Lower leg skin (tissue), 4 donors: Measurements from ENCODE around the gene PRPF40A. TPM values are rescaled to one million over a fixed set of nuclear protein-coding genes. Genes with fewer than 3 reads are reported as not detected.

Experiments
- DNase-seq, 2 donors: peaks; one replicate each; pipeline ENCODE4 v3.0.0-alpha.2; 2019; ENCODE audit warnings: low spot score in 2 of 2
- H3K4me3 ChIP-seq: fragments of 200-600 bp; sonication (generic); 2 replicates; pipeline ENCODE4 v1.5.1; 2017; ENCODE audit warnings: mild to moderate bottlenecking, low read depth; ENCODE audit not compliant: poor library complexity, severe bottlenecking
- CTCF ChIP-seq, 3 donors: fragments of 450-650 bp; IDR thresholded peaks; one replicate each; pipeline ENCODE4 v1.5.1; 2016; ENCODE audit warnings: antibody characterized with exemption in 3 of 3, mild to moderate bottlenecking in 3 of 3, moderate library complexity in 2 of 3
- POLR2A ChIP-seq, 2 donors: fragments of 450-650 bp; IDR thresholded peaks; one replicate each; pipeline ENCODE4 v1.6.1; 2016 to 2017; ENCODE audit warnings: antibody characterized with exemption in 2 of 2, mild to moderate bottlenecking in 1 of 2, moderate library complexity in 1 of 2
- WGBS, 2 donors: methylation state at CpG; one replicate each; pipeline ENCODE4 v1.1.5; 2018; 5-methylcytosine and 5-hydroxymethylcytosine counted together
- intact Hi-C: fragments of 100-400 bp; cut with DNase I; formaldehyde crosslinking; loops from one replicate; pipeline ENCODE4 v1.15.0; 2023; ENCODE audit warnings: low total_unique reads
- total RNA-seq, 4 donors: library from RNA; depleted of rRNA; stranded (reverse); fragments of >200 nt; gene quantifications; one replicate each; pipeline ENCODE4 v1.1.0, GENCODE V29; 2016

PRPF40A gene
- total RNA-seq, 4 donors from 2014 or later = 70.9 to 137 (median 83.2) TPM

DNA sequence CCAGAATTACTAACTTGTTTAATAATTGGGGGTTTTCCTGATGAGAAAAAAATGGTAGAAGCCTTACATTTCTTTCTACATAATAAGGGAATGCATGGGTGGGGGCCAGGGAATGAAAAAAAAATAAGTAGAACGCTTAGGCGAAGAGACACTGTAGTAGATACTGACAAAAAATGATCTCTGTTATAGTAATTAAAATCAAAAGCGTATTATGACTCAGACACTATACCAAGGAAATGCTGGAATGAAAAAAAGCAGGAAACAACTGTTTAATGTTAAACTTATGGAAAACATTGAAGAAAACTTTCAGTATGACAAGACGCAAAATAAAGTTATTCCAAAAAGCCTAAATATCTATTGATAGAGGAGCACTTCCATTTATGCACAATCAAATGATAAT is 42.9 kb downstream of the PRPF40A start:
- TF ChIP-seq POLR2A (IDR thresholded peaks at IDR 0.05) (no peak), CTCF (IDR thresholded peaks at IDR 0.05) (no peak)
- no peak overlapping the region for H3K4me3 ChIP-seq
- intact Hi-C loops = no loop called here
- WGBS, 2 donors = 88 to 92% methylated on average over 4 of the region's 4 CpGs
- DNase-seq = no peak

GRCh38 chr2:152664725-152665124 is 52.5 kb downstream of the PRPF40A start:
- 85 to 88% methylated on average over 7 of the region's 7 CpGs for WGBS, 2 donors
- DNase-seq = no peak
- H3K4me3 ChIP-seq = no peak overlapping the region
- intact Hi-C loops = no loop called here
- TF ChIP-seq POLR2A (IDR thresholded peaks at IDR 0.05) (no peak), CTCF (IDR thresholded peaks at IDR 0.05) (no peak)

GRCh38 chr2:152661076-152661475 is 56.2 kb downstream of the PRPF40A start:
- TF ChIP-seq CTCF (IDR thresholded peaks at IDR 0.05) (no peak), POLR2A (IDR thresholded peaks at IDR 0.05) (no peak)
- no peak for DNase-seq
- no peak overlapping the region for H3K4me3 ChIP-seq
- intact Hi-C loops = no loop called here
- 90 to 96% methylated on average over 4 of the region's 4 CpGs for WGBS, 2 donors

DNA sequence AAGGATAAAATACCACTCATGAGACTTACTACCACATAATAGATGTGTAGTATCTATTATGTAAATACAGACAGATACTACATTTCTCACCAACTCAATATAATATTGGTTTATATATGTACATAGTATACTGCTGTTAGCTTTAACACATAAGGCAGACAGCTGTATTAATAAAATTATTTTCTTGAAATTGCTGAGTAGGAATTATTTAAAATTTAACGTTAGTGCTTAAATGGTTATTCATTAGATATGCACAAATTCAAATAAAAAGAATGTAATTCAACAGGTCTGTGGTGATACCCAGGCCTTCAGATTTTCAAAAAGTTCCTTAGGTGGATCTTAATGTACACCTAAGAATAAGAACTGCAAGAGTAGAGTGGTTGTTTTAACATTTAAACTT is 59.0 kb downstream of the PRPF40A start:
- H3K4me3 ChIP-seq = no peak overlapping the region
- TF ChIP-seq POLR2A (IDR thresholded peaks at IDR 0.05) = no peak
- no peak for TF ChIP-seq CTCF (IDR thresholded peaks at IDR 0.05)
- WGBS, 2 donors = 55 to 61% methylated on average over 1 of the region's 1 CpG
- intact Hi-C loops = no loop called here
- no peak for DNase-seq

- H3K4me3 ChIP-seq = no peak overlapping the region
- 81 to 86% methylated on average over 4 of the region's 4 CpGs for WGBS, 2 donors
- TF ChIP-seq POLR2A (IDR thresholded peaks at IDR 0.05) = no peak
- TF ChIP-seq CTCF (IDR thresholded peaks at IDR 0.05) = no peak
- intact Hi-C loops = no loop called here
- no peak for DNase-seq
Observed at GRCh38 chr2:152657043-152657442, 60.2 kb downstream of the PRPF40A start.

DNA sequence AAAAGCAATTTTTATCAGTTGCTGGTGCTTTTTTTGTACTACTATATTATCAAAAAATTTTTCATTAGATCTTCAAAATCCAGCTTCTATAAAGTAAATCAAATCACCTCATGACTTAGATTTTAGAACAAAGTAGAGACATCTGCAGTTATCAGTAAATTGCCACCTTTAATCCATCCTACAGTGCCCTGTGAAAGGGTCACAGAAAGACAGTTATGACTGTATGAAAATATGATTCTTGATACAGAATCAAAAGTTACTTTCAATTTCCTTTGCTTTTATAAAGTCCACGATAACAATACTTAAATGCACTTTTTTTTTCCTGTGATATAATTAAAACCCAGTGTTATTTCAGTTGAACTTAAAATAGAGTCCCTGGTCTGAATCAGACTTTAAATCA is 61.4 kb downstream of the PRPF40A start:
- DNase-seq = no peak
- intact Hi-C loops = no loop called here
- 77 to 80% methylated on average over 1 of the region's 1 CpG for WGBS, 2 donors
- no peak for TF ChIP-seq CTCF (IDR thresholded peaks at IDR 0.05)
- H3K4me3 ChIP-seq = no peak overlapping the region
